Bronchial epithelial cell (primary cell): ENCODE results near the gene SH3RF1. TPM values are rescaled to one million over a fixed set of nuclear protein-coding genes. Genes with fewer than 3 reads are reported as not detected.

Source experiments
- DNase-seq: peaks from one replicate; pipeline ENCODE4 v3.0.0-alpha.2; 2010; ENCODE audit warnings: low read depth
- FAIRE-seq: peaks from 2 replicates; lab custom pipeline; 2011; peaks lifted over from hg19 to GRCh38; lab: Jason Lieb, UNC
- H3K27me3 ChIP-seq: 2 replicates; pipeline ENCODE4 v1.5.1; 2011; ENCODE audit warnings: low read length; ENCODE audit not compliant: control insufficient read depth, insufficient read depth
- H3K36me3 ChIP-seq: 2 replicates; pipeline ENCODE4 v1.5.1; 2011; ENCODE audit warnings: low read length; ENCODE audit not compliant: control insufficient read depth, insufficient read depth
- H3K4me3 ChIP-seq: 2 replicates; pipeline ENCODE4 v1.5.1; 2011; ENCODE audit warnings: mild to moderate bottlenecking, low read depth, low read length, control low read depth
- CTCF ChIP-seq: IDR thresholded peaks from 2 replicates; pipeline ENCODE4 v1.5.1; 2011; ENCODE audit warnings: mild to moderate bottlenecking, moderate library complexity, low read length, control low read depth, inconsistent platforms; ENCODE audit not compliant: insufficient read depth, severe bottlenecking
- total RNA-seq: library from RNA; depleted of rRNA; stranded (reverse); fragments of >200 nt; gene quantifications from 2 replicates; pipeline ENCODE4 v1.2.1, GENCODE V29; 2014

SH3RF1 gene
- total RNA-seq, 1 donor from 2014 or later: 9.0 TPM

- DNase-seq (no peak), FAIRE-seq (no peak)
- peaks cover 9% of the 10 kb centered on the region for H3K36me3 ChIP-seq
- H3K27me3 ChIP-seq: no peaks in the 10 kb centered on the region
- no peak for TF ChIP-seq CTCF
- no peak overlapping the region for H3K4me3 ChIP-seq
Measured at GRCh38 chr4:169099771-169100180, 171.0 kb downstream of the SH3RF1 start.

GRCh38 chr4:169098969-169099690, 171.6 kb downstream of the SH3RF1 start:
- FAIRE-seq (no peak), DNase-seq (no peak)
- Histone ChIP-seq H3K4me3 (no peak overlapping the region), H3K27me3 (no peaks in the 10 kb centered on the region), H3K36me3 (peaks cover 9% of the 10 kb centered on the region)
- TF ChIP-seq CTCF: no peak

GRCh38 chr4:169098532-169098931, 172.2 kb downstream of the SH3RF1 start:
- H3K36me3 ChIP-seq: peaks cover 9% of the 10 kb centered on the region

GRCh38 chr4:169098054-169098497, 172.7 kb downstream of the SH3RF1 start:
- Histone ChIP-seq H3K4me3 (no peak overlapping the region), H3K36me3 (peaks cover 9% of the 10 kb centered on the region), H3K27me3 (no peaks in the 10 kb centered on the region)
- TF ChIP-seq CTCF: no peak
- no peak for DNase-seq
- FAIRE-seq: peak; percentile 55

More at GRCh38 chr4:169098532-169098931, 172.2 kb downstream of the SH3RF1 start:
- no peak for TF ChIP-seq CTCF
- DNase-seq: peak; percentile 70
- no peaks in the 10 kb centered on the region for H3K27me3 ChIP-seq
- peak; percentile 62 for FAIRE-seq
- H3K4me3 ChIP-seq: no peak overlapping the region

GRCh38 chr4:169096221-169096620, 174.5 kb downstream of the SH3RF1 start:
- no peaks in the 10 kb centered on the region for H3K27me3 ChIP-seq
- DNase-seq (no peak), FAIRE-seq (no peak)
- H3K36me3 ChIP-seq: peaks cover 9% of the 10 kb centered on the region
- TF ChIP-seq CTCF: no peak
- no peak overlapping the region for H3K4me3 ChIP-seq

GRCh38 chr4:169094656-169095231, 176.0 kb downstream of the SH3RF1 start:
- no peaks in the 10 kb centered on the region for H3K27me3 ChIP-seq
- TF ChIP-seq CTCF: no peak
- FAIRE-seq (no peak), DNase-seq (no peak)
- H3K4me3 ChIP-seq: no peak overlapping the region
- peaks cover 9% of the 10 kb centered on the region for H3K36me3 ChIP-seq
